ENCODE data around the gene POLRMT.
A peak's percentile ranks its signal among the peaks of the same experiment; 100 is the strongest.

POLRMT gene

GRCh38 chr19:583198-583967 lies 50.0 kb downstream of the POLRMT start:
- DNase-seq, result no peak
- H3K27me3 ChIP-seq (ENCODE audit: insufficient read depth, low read depth, severe bottlenecking), result peaks cover 3% of the 10 kb centered on the region
- TF ChIP-seq CTCF (IDR thresholded peaks at IDR 0.05; ENCODE audit: low read depth, low read length), result no peak
- no peak overlapping the region for H3K4me3 ChIP-seq (ENCODE audit: low read depth, low read length)
- no peaks in the 10 kb centered on the region for H3K9me3 ChIP-seq (ENCODE audit: severe bottlenecking)
- H3K27ac ChIP-seq, result peak overlapping the region; percentile 54
- peaks cover 44% of the 10 kb centered on the region for H3K36me3 ChIP-seq

GRCh38 chr19:582497-583197 lies 50.7 kb downstream of the POLRMT start:
- Histone ChIP-seq H3K9me3 (ENCODE audit: severe bottlenecking) (no peaks in the 10 kb centered on the region), H3K27me3 (ENCODE audit: insufficient read depth, low read depth, severe bottlenecking) (no peaks in the 10 kb centered on the region), H3K36me3 (peaks cover 52% of the 10 kb centered on the region), H3K27ac (no peak overlapping the region), H3K4me3 (ENCODE audit: low read depth, low read length) (no peak overlapping the region)
- no peak for TF ChIP-seq CTCF (IDR thresholded peaks at IDR 0.05; ENCODE audit: low read depth, low read length)
- DNase-seq, result no peak

- no peak for TF ChIP-seq CTCF (IDR thresholded peaks at IDR 0.05; ENCODE audit: low read depth, low read length)
- DNase-seq, result no peak
- H3K36me3 ChIP-seq, result peaks cover 63% of the 10 kb centered on the region
- no peaks in the 10 kb centered on the region for H3K27me3 ChIP-seq (ENCODE audit: insufficient read depth, low read depth, severe bottlenecking)
- H3K4me3 ChIP-seq (ENCODE audit: low read depth, low read length), result no peak overlapping the region
- H3K27ac ChIP-seq, result no peak overlapping the region
- H3K9me3 ChIP-seq (ENCODE audit: severe bottlenecking), result no peaks in the 10 kb centered on the region
Measured at GRCh38 chr19:581399-582111, 51.8 kb downstream of the POLRMT start.

- Histone ChIP-seq H3K27ac (no peak overlapping the region), H3K4me3 (ENCODE audit: low read depth, low read length) (no peak overlapping the region), H3K36me3 (peaks cover 71% of the 10 kb centered on the region), H3K9me3 (ENCODE audit: severe bottlenecking) (no peaks in the 10 kb centered on the region), H3K27me3 (ENCODE audit: insufficient read depth, low read depth, severe bottlenecking) (no peaks in the 10 kb centered on the region)
- no peak for TF ChIP-seq CTCF (IDR thresholded peaks at IDR 0.05; ENCODE audit: low read depth, low read length)
- no peak for DNase-seq
Measured at GRCh38 chr19:580274-580835, 53.0 kb downstream of the POLRMT start.

GRCh38 chr19:579842-580155 lies 53.5 kb downstream of the POLRMT start:
- Histone ChIP-seq H3K27ac (no peak overlapping the region), H3K9me3 (ENCODE audit: severe bottlenecking) (no peaks in the 10 kb centered on the region), H3K27me3 (ENCODE audit: insufficient read depth, low read depth, severe bottlenecking) (no peaks in the 10 kb centered on the region), H3K36me3 (peaks cover 76% of the 10 kb centered on the region), H3K4me3 (ENCODE audit: low read depth, low read length) (no peak overlapping the region)
- DNase-seq, result no peak
- TF ChIP-seq CTCF (IDR thresholded peaks at IDR 0.05; ENCODE audit: low read depth, low read length), result no peak

All from WERI-Rb-1 (cell line).